HG03520 (cell line): ENCODE data around the gene PCDHGB1.
A peak's percentile ranks its signal among the peaks of the same experiment; 100 is the strongest.
"Not testable (repeated sequence)": the region's sequence is repeated elsewhere in the genome, so short reads cannot be mapped to it uniquely, and the experiment has no call there.

Source experiments
- ATAC-seq: cut with Tn5 transposase; IDR thresholded peaks from one replicate; pipeline ENCODE4 v1.9.1; 2021; ENCODE audit warnings: mild to moderate bottlenecking, moderate library complexity; ENCODE audit not compliant: unreplicated experiment

The PCDHGB1 gene

DNA sequence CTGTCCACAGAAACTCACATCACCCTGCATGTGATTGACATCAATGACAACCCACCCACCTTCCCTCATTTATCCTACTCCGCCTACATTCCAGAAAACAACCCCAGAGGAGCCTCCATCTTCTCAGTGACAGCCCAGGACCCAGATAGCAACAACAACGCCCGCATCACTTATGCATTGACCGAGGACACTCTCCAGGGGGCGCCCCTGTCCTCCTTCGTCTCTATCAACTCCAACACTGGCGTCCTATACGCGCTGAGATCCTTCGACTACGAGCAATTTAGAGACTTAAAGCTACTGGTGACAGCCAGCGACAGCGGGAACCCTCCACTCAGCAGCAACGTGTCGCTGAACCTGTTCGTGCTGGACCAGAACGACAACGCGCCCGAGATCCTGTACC, 4.6 kb upstream of the PCDHGB1 start:
- no peak for ATAC-seq

- ATAC-seq: not testable (repeated sequence)
Observed at GRCh38 chr5:141346017-141346416, 3.9 kb upstream of the PCDHGB1 start.

- ATAC-seq: no peak
Observed at GRCh38 chr5:141351591-141351990, 1.7 kb downstream of the PCDHGB1 start.

GRCh38 chr5:141354900-141355469, 5.1 kb downstream of the PCDHGB1 start, which contains the start of gene PCDHGA4:
Gene PCDHGA4, plus strand, starts transcription at chr5:141355021. Its CDS starts 87 bp downstream, at chr5:141355108.
- ATAC-seq: no peak

DNA sequence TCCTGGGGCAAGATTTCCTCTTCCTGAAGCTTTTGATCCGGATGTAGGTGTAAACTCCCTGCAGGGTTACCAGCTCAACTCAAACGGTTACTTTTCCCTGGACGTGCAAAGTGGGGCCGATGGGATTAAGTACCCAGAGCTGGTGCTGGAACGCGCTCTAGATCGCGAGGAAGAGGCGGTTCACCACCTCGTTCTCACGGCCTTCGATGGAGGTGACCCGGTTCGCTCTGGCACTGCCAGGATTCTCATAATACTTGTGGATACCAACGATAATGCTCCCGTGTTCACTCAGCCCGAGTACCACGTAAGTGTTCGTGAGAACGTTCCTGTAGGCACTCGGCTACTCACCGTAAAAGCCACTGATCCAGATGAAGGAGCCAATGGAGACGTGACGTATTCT, 5.7 kb downstream of the PCDHGB1 start:
- ATAC-seq: no peak

DNA sequence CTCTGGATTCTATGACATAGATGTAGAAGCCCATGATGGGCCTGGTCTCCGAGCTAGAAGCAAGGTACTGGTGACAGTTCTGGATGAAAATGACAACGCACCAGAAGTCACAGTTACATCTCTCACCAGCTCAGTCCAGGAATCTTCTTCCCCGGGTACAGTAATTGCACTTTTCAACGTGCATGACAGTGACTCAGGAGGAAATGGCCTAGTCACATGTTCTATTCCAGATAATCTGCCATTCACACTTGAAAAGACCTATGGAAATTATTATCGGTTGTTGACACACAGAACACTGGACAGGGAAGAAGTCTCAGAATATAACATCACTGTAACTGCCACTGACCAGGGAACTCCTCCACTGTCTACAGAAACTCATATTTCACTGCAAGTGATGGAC, 6.2 kb downstream of the PCDHGB1 start:
- no peak for ATAC-seq

DNA sequence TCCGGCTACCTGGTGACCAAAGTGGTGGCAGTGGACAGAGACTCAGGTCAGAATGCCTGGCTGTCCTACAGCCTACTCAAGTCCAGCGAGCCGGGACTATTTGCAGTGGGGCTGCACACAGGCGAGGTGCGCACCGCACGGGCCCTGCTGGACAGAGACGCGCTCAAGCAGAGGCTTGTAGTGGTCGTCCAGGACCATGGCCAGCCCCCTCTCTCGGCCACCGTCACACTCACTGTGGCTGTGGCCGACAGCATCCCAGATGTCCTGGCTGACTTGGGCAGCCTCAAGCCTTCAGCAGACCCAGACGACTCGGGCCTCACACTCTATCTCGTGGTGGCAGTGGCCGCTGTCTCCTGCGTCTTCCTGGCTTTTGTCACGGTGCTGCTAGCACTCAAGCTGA, 7.1 kb downstream of the PCDHGB1 start:
- no peak for ATAC-seq

DNA sequence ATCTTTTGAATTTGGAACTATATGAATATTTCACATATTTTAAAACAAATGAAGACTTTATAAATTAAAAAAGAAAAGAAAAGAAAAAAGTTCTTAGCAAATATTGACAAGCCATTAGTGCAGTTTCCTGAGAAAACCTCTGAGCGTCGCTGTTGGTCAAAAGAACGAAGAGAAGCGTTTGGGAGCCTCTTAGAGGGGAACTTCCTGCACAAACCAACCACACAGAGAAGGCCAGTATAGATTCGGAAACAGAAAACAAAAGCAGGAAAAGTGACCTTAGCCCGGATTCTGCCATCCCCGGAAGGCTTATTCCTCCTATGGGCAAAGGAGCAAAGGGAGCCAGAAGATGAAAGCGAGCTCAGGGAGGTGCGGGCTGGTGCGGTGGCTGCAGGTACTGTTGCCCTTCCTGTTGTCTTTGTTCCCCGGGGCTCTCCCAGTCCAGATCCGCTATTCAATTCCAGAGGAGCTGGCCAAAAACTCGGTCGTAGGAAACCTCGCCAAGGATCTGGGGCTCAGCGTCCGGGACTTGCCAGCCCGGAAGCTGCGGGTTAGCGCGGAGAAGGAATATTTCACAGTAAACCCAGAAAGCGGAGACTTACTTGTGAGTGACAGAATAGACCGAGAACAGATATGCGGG, 10.0 kb downstream of the PCDHGB1 start, which contains the start of gene PCDHGB2:
TSS of gene PCDHGB2 (plus strand) at position 205 of the 637 bp plus-strand sequence. CDS start at position 347, 142 bp downstream.
- ATAC-seq: peak; percentile 46

DNA sequence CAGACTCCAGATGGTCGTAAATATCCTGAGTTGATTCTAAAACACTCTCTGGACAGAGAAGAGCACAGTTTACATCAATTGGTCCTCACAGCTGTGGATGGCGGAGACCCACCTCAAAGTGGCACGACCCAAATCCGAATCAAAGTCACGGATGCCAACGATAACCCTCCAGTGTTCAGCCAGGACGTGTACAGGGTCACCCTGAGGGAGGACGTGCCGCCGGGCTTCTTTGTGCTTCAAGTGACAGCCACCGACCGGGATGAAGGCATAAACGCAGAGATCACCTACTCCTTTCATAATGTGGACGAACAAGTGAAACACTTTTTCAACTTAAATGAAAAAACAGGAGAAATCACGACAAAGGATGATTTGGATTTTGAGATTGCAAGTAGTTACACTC, 10.8 kb downstream of the PCDHGB1 start:
- no peak for ATAC-seq

GRCh38 chr5:141362719-141363118, 12.8 kb downstream of the PCDHGB1 start:
- no peak for ATAC-seq

DNA sequence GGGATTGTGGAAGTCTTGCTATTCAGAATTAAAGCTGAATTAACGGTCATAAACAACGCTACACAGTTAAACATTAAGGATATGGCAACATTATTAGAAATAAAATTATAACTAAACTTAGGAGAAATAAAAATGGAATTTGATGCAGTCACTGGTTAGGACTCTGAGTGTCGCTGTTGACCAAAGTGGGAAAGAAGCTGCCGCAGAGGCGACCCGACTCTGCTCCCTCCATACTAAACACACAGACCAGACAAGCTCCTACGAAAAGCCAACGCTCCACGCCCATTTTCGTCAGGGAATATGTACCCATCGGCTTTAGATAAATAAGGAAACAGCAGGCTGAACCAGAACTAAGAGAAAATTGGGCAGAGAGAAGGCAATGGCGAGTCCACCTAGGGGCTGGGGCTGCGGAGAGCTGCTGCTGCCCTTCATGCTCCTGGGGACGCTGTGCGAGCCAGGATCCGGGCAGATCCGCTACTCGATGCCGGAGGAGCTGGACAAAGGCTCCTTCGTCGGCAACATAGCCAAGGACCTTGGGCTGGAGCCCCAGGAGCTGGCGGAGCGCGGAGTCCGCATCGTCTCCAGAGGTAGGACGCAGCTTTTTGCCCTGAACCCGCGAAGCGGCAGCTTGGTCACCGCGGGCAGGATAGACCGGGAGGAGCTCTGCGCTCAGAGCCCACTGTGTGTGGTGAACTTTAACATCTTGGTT, 14.2 kb downstream of the PCDHGB1 start, which contains the start of gene PCDHGA5:
TSS of gene PCDHGA5 (plus strand) at position 211 of the 709 bp plus-strand sequence. CDS start at position 380, 169 bp downstream.
- no peak for ATAC-seq

- ATAC-seq: no peak
Observed at GRCh38 chr5:141366016-141366896, 16.4 kb downstream of the PCDHGB1 start.

- peak; percentile 98 for ATAC-seq
Observed at GRCh38 chr5:141369994-141370848, 20.3 kb downstream of the PCDHGB1 start, which contains the start of gene PCDHGB3. Gene PCDHGB3, plus strand, starts transcription at chr5:141370242. Its CDS starts 153 bp downstream, at chr5:141370395.

GRCh38 chr5:141371572-141372475, 21.9 kb downstream of the PCDHGB1 start:
- no peak for ATAC-seq

GRCh38 chr5:141373673-141374317, 23.9 kb downstream of the PCDHGB1 start, which contains the start of gene PCDHGA6:
Gene PCDHGA6, plus strand, starts transcription at chr5:141373891. Its CDS starts 193 bp downstream, at chr5:141374084.
- ATAC-seq: no peak

DNA sequence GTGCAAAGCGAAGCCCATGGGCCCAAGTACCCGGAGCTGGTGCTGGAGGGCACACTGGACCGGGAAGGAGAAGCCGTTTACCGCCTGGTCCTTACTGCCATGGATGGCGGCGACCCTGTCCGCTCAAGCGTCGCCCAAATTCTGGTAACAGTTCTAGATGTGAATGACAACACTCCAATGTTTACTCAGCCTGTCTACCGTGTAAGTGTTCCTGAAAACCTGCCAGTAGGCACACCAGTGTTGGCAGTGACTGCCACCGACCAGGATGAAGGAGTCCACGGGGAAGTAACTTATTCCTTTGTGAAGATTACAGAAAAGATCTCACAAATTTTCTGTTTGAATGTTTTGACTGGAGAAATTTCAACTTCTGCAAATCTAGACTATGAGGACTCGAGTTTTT, 24.7 kb downstream of the PCDHGB1 start:
- ATAC-seq: no peak

- ATAC-seq: not testable (repeated sequence)
Observed at GRCh38 chr5:141375444-141376155, 25.7 kb downstream of the PCDHGB1 start.
